NCI-H128 (cell line): ENCODE results near the gene KY.

Source experiments
- DNase-seq: peaks from one replicate; lab custom pipeline; 2025; ENCODE audit not compliant: unreplicated experiment; lab: John Stamatoyannopoulos, UW

KY gene, protein sequence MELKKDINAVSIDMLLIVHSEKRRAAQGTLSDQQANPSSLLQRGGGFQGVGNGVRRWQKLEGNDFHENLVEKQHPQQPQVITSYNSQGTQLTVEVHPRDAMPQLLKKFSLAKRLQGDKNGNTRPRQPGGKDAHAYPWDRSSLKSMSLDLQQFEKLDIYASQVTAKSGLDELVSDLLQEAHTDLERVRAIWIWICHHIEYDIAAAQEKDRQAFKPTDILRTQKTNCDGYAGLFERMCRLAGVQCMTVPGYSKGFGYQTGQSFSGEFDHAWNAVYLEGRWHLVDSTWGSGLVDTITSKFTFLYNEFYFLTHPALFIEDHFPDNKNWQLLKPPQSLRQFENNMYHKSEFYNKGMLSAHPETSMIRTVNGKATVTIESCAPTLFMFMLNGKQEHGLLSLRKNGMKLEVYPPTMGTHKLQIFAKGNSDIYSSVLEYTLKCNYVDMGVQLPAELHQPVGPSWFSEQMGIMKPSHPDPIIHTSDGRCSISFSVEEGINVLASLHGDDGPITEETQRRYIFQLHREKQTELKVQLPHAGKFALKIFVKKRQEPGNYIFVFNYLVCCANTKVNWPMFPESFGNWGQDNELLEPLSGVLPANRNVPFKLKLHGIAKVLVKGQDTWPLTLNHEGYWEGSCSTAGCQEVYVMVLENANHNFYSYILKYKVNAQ

DNA sequence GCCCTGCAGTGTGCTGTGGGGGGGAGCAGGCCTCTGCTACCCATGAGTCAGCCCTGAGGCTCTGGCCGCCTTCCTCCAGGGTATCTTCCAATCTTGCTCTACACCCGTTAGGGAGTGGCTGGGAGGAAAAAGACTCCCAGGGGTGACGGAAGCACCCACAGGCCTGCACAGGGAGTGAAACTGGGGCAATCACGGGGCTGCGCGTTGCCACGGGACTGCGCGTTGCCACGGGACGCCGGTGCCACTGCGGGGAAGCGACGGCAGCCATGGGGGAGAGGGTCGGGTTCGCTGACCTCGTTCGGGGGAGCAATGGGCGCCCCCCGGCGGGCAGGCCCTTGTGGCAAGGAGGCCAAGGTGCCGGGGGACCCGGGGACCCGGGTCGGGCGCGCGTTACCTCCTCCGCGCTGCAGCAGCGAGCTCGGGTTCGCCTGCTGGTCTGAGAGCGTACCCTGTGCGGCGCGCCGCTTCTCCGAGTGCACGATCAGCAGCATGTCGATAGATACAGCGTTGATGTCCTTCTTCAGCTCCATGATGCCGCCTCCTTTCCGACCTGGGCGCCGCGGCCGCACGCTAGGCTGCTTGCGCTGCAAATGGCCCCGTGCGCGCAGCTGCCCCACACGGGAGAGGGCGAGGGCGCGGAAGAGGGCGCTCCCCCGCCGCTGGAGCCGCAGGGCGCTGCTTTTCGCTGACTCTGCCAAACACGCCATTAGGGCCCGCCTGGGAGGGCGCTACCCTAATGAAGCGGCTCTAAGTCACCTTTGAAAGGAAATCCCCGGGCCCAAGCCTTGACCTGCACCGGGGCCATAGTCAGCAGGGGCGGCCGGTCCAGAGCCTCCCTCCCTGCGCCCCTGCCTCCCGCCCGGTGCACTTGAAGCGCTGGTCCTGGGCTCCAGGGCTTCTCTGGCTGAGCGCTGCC lies at the start of gene KY:
Gene KY, minus strand, starts transcription at position 592 of the 916 bp plus-strand sequence. Its CDS starts 62 bp downstream, at position 530.
- DNase-seq, result peak; percentile 47

GRCh38 chr3:134699721-134700120 lies 48.9 kb upstream of the KY start:
- no peak for DNase-seq

- no peak for DNase-seq
Observed at GRCh38 chr3:134699141-134699711, 48.4 kb upstream of the KY start.

DNA sequence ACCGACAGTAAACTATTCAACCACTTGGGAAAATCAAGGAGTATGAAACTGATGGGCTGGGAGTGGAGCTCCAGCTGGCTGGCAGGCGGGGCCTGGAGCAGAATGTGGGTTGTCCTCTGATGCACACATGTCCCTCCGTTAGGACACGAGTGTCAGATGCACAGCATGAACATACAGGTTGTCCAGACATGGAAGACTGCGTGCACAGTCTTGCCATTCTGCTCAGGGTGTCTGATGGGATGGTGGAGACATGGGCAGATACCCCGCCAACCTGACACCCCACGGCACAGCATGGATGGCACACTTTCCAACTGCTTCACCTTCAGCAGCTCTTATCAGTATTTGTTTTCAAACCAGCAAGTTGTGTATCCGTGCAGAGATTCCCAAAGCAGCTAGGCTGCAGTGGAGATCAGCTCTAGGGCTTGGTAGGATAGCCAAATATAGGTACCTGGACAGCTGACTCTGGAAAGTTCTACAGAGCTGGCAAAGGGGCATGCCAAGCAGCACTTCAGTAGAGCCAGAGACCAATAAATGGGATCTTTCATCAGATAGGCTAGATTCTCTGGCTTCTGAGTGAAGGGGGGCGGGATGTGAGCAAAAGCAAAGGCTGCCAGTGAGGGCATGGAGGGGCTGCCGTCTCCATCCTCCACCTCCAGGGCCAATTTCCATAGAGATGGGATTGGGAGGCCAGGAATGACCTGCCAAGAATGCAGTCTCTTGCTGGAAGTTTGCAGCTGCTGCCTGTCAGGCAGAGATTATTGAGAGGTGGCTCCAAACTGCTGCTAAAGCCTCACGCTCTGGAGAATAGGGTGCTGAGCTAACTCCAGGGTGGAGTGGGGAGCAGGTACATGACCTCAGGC lies 47.2 kb upstream of the KY start:
- DNase-seq, result no peak

DNA sequence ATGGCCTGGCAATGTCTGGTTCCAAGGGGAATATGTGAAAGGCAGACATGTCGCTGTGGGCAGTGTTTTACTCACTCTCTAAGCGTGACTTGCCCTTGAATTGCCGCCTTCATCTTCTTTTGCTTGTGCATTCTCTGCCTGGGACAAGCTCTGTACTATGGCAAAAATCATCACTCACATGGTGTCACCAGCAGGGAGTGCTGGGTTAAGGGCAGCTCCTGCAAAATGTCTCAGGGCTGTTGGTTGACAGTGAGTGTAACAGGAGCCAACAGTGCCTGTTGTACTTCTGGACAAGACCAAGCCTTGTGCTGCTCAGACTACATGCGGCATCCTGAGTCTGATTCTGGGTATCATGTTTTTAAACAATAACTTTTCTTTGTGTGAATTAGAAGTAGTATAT lies 45.3 kb upstream of the KY start:
- no peak for DNase-seq

GRCh38 chr3:134694946-134695543 lies 44.2 kb upstream of the KY start:
- DNase-seq, result no peak

DNA sequence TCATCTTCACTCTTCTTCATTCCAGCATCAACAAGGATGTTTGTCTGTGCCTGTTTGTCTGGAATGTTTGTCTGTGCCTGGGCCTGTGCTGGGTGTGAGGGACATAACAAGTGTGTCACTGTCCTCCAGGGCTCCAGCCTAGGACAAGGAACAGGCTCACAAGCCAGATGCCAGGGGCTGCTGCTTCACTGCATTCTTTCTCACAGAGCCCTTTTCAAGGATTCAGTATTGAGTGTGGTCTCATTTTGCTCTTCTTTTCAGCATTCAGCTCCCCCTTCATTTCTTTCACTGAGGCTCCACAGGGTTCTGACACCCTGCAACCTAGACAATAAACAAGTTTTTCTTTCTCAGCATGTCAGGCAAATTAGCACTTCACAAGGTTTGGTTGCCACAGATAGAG lies 43.6 kb upstream of the KY start:
- DNase-seq, result no peak

DNA sequence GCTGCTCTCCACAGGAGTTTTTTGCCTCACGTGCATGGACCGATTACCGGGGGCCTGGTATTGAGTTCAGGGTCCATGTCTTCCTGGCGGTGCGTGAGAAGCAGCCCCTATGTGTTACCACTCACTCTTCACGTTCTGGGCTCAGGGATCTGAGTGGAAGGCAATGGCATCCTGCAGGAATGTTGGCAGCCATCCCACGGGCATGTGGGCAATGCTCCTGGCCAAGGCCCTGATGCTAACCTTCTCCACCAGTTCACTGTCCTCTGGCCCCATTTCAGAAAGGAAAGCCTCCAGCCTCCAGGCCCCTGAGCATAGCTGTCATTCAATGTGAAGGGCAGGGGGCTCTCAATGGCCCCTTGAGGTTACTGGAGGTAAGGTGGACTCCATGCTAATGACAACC lies 43.0 kb upstream of the KY start:
- no peak for DNase-seq

DNA sequence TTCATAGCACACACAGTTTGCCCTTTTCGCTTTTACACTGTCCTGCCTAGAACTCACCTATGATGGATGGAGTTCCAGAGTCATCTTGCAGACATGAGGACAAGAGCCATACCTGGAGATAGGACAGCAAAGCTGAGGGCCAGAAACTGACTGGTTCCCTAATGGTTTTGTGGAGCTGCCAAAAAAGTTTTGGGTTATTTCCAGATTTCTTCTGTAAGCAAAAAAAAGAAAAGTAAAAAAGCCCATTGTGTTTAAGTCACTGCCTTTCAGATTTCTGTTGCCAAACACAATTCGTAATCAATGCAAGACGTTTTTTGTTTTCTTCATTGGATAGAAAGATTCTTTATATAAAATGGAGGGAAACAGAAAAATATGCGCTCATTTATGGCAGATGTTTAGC lies 42.4 kb upstream of the KY start:
- DNase-seq, result no peak

- no peak for DNase-seq
Observed at GRCh38 chr3:134690226-134690625, 39.4 kb upstream of the KY start.

GRCh38 chr3:134687642-134688041 lies 36.8 kb upstream of the KY start:
- DNase-seq, result no peak

DNA sequence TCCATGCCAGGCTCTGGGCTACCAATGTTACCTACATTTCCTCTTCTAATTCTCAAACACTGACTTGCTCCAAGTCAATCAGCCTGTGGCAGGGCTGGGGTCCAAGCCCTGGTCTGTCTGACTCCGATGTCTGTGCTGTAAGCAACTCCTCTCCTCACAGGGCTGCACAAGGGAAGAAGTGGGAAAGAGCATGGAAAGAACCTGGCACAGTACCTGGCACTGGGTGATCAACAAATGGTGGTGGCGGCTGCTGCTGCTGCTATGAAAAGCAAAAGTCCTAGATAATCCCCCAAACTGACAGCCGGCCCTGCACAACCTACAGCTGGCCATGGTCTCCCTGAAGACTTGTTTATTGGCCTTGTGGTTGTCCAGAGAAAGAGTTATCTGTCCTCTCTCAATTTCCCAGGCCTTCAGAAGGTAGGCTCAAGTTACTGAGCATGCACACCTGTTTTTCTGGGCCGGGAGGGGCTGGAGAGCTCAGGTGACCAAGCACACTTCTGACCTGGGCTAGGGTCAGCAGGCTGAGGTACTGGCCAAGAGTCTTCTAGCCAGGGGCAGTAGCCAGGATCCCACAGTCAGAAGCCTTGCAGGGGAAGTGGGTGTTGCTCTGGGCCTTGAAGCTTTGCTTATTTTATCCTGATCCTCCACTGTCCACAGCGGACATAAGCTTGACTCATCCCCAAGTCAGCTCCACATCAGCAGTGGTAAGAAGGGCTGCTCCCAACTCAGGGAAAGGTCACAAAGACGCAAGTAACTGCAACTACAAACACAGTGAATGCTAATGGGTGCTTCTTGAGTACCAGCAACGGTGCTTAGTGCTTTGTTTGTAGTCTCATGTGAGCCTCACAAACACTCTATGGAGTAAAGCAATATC lies 35.3 kb upstream of the KY start:
- DNase-seq, result no peak

- DNase-seq, result no peak
Observed at GRCh38 chr3:134682196-134682880, 31.5 kb upstream of the KY start.

DNA sequence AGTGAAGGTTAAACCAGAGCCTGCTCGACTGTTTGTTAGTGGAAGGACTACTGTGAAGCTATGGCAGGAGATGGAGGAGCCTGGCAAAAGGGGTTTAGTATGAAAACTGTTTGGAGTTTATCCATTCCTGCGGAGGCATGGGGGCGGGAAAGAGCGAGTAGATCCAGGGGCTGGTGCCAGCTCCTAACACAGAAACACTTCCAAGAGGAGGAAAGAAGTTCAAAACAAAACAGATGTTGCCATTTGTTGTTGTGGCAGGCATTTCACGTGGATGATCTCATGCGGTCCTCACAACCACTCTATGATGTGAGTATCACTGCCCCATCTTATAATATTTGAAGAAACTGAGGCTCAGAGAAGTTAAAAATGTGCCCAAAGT lies 30.7 kb upstream of the KY start:
- DNase-seq, result no peak

- DNase-seq, result no peak
Observed at GRCh38 chr3:134680796-134681521, 30.1 kb upstream of the KY start.

- no peak for DNase-seq
Observed at GRCh38 chr3:134677987-134678308, 27.1 kb upstream of the KY start.

- no peak for DNase-seq
Observed at GRCh38 chr3:134677196-134677986, 26.6 kb upstream of the KY start.
